HG02943 (cell line): Measurements from ENCODE around the gene COL4A6.

Experiments
- ATAC-seq: cut with Tn5 transposase; IDR thresholded peaks from one replicate; pipeline ENCODE4 v1.9.1; 2021; ENCODE audit warnings: mild to moderate bottlenecking, low read depth, moderate library complexity; ENCODE audit not compliant: unreplicated experiment

COL4A6 gene

GRCh38 chrX:108341947-108342346 is 96.3 kb downstream of the COL4A6 start:
- no peak for ATAC-seq

- peak; percentile 74 for ATAC-seq
Observed at GRCh38 chrX:108332281-108332680, 105.9 kb downstream of the COL4A6 start.

- ATAC-seq, result no peak
Observed at GRCh38 chrX:108331126-108331909, 106.9 kb downstream of the COL4A6 start.

DNA sequence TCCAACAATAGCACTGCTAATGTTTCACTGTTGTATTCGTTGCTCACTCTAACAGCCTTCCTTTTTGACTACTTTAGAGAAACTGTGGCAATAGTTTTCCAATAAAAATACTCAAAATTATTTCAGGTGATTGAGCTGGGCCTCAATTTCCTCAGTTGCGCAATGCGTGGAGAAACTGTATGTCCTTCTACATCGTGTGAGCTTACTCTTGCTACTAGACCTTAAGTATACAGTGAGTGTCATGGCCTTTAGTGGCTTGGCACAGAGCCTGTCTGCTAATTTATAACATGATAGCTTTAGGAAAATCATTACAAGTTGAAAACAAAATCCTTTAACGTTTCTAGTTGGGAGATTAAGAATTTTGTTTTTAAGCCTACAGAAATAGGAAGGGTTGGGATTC is 114.5 kb downstream of the COL4A6 start:
- no peak for ATAC-seq

DNA sequence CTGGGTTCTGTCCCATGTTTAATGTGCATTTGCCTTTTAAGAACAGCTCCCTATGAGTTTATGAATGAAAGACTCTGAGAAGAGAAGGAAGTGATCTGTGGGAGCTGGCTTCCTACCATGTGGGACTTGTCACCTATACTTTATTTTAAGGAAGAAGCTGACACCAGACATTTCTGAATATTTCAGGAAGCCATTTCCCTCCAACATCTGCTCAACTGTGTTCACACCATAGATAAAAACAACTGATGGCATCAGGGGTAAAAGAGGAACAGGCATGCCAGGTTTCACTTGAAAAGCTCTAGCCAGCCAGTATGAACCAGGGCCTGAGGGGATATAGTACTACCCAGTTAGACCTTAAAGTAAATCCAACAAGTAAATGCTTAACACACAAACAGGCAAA is 116.0 kb downstream of the COL4A6 start:
- ATAC-seq, result no peak

DNA sequence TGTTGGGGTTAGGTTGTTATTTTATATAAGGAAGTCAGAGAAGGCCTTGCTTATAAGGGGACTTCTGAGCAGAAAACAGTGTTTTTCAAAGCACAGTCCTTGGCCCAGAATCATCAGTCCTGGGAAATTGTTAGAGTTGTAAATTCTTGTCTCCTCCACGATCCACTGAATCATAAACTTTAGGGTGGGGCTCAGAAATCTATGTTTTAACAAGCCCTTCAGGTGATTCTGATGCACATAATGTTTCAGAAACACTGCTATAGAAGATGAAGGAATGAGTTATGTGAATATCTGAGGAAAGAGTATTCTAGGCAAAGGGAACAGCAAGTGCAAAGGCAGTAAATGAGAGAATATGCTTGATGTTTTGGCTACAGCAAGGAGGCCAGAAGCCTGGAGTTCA is 121.8 kb downstream of the COL4A6 start:
- ATAC-seq, result no peak

DNA sequence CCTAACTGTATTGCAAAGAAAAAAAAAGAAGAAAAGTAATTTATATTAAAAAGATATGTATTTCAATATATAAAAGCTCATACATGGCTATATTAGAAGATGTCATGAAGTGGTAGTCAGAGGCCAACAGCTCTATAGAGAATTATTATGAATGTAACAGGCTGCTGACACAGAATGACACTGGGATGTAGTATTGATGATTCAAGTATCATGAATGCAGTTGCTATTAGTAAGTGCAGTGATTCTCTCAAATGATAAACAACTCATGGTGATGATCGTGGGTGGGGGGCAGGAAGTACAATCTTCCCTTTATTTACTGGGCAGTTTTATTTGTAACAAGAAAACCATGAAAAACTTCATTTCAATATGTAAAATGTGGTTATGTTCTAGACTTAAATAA is 124.6 kb downstream of the COL4A6 start:
- no peak for ATAC-seq

- no peak for ATAC-seq
Observed at GRCh38 chrX:108312957-108313356, 125.3 kb downstream of the COL4A6 start.

GRCh38 chrX:108312011-108312410 is 126.2 kb downstream of the COL4A6 start:
- ATAC-seq, result no peak

- no peak for ATAC-seq
Observed at GRCh38 chrX:108310506-108310905, 127.7 kb downstream of the COL4A6 start.

DNA sequence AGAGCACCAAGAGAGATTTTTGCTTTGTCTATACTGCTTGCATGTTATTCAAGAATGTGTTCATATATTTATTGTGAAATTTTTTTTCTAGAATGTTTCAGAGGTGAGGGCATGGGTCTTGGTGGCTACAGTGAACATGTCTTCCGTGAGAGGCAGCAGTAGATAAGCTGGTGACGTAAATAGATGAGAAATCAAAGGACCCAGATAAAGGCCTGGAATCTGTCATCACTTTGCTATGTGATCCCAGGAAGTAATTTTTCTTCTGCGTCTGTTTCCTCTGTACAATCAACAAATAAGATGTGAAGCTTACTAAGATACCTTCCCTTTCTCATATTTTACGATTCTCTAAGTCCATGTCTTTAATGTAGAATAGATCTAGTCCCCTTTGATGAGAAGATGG is 129.1 kb downstream of the COL4A6 start:
- no peak for ATAC-seq

- no peak for ATAC-seq
Observed at GRCh38 chrX:108307132-108308085, 130.8 kb downstream of the COL4A6 start.

DNA sequence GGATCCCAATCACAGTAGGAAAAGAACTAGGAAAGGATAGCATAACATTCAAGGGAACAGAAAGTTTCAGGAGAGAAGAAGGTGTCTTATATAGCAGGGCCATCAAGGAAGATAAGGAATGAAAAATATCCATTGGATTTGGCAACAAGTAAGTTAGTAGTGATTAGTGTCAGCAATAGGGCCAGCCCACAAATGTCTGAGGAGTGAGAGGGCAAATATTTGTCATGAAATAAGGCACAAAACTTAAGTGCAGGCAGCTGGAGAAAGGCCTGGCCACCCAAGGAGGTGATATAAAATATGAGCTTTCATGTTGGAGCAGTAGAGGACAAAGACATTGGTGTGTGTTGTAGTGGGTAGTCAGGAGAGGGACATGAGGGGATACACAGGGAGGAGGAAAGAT is 132.1 kb downstream of the COL4A6 start:
- ATAC-seq, result no peak

GRCh38 chrX:108304757-108305156 is 133.5 kb downstream of the COL4A6 start:
- no peak for ATAC-seq

DNA sequence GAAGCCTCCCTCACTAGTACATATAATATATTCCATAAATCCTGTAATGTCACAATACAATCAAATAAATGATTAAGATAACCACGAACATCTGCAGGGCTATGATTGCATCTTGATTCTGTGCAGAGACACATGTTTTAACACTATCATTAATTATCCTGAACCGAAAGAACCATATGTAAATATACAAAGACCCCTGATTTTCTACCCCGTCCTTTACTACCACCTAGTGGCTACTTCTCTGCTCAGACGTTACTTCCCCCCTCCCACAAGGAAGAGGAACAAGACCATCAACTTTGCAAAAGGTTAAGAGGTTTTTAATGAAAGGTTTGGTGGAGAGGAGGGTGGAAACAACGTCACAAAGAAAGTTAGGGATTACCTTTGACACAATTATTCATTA is 134.0 kb downstream of the COL4A6 start:
- ATAC-seq, result no peak

DNA sequence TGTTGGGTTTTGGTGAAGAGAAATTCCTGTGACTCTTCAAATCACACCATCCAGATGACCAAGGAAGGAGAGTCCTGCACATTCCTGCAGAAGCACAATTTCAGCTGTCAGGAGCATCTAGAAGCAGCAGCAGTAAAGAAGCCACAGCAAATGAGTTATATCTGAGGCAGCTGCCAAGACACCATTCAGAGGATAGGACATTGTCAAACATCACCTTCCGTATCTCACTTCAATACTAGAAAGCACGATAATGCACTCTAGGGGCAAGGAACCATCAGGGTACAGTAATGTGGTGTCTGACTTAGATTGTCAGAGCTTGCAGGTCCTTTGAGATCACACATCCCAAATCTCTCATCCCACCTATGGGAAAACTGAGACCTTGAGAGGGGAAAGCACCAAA is 134.5 kb downstream of the COL4A6 start:
- no peak for ATAC-seq

DNA sequence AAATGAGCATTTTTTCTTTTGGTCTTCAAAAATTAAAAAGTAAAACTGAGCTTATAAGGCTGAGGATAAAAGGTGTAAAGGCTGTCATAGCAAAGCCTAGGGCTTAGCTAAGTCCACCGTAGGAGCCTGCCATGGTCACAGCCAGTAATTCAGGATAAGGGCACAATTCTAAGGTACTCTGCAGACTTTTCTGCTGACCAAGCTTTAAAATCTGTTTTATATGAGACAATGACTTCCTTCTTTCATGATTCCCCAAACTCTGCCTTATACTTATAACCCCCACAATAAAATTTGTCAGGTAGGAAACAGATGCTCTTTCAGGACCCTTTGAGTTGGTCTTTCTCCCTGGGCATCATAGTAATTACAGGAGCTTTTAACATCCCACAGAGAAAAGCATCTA is 138.5 kb downstream of the COL4A6 start:
- ATAC-seq, result no peak

DNA sequence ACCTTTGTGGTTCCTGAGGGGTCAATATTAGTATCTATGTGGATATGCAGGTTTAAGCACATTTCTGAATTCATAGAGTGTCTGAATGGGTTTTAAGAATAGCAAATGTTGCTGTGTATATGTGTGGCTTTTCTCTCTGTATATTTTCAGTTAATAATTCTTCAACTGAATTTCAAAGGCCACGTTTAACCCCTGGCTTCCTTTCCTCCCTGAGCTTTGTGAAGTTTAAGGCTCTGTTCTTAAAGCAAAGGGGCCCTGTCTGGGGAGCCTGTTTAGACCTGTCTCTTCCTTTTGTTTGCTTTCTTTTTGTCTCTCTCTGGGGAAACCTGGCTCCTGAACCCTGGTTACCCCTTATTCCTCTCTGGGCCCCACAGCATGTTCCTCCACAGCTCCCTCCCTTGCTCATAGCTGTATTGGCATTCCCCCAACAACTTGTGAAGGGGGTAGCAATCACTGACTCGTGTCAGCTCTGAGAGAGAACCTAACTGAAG is 139.1 kb downstream of the COL4A6 start:
- ATAC-seq, result peak; percentile 61

DNA sequence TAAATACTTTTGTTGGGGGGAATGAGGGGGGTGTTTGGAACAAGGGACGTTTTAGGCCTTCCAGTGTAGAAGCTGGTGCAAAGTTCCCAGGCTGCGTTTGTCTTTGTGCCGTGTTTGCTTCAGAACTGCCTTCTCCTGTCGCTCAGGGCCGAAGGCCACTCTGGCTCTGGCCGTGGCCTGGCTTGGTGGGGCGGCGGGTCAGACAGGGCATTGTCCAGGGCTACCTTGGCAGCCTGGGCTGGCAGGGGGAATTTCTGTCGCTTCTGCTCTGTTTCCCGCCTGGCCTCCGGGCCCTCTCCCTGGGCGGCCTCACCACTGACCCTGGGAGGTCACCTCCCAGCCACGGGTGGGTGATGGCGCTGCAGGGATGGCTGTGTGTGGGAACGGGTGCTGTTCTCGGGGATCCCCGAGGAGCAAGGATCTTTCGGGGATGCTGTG is 140.0 kb downstream of the COL4A6 start:
- no peak for ATAC-seq

DNA sequence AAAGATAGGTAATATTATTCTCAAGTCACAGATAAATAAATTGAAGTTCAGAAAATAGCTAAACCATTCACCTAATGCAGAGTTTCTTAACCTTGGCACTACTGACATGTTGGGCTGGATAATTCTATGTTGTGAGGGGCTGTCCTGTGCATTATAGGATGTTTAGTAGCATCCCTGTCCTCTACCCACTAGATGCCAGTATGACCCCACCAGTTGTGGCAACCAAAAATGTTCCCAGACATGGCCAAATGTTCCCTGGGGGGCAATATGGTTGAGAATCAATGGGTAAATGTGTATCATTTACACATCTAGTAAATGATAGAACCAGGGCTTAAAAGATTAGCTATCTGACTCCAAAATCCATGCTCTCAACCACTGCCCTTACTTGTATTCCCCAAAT is 140.9 kb downstream of the COL4A6 start:
- no peak for ATAC-seq

GRCh38 chrX:108292053-108292452 is 146.2 kb downstream of the COL4A6 start:
- ATAC-seq, result no peak
